ENCODE results near the gene LIPN.

- TF ChIP-seq CTCF (conservative IDR thresholded peaks at IDR 0.05; ENCODE audit: low read depth, low read length) (no peak), EZH2 (IDR thresholded peaks at IDR 0.05; ENCODE audit: borderline replicate concordance, low read depth, low read length, poor library complexity, severe bottlenecking) (no peak)
These were observed 68.5 kb downstream of the LIPN start for GRCh38 chr10:88828310-88828709.
